Hepatocyte (in vitro differentiated cells): ENCODE results near the gene DEPDC5.

ENCODE experiments used
- EZH2phosphoT487 ChIP-seq: fragments of 200-600 bp; sonication (generic); IDR thresholded peaks from one replicate; pipeline ENCODE4 v1.6.1; 2018; ENCODE audit warnings: antibody characterized with exemption, mild to moderate bottlenecking, low read depth, moderate library complexity; ENCODE audit not compliant: unreplicated experiment, severe bottlenecking
- TF ChIP-seq, protein P1 (sequence below): fragments of 200-600 bp; sonication (generic); IDR thresholded peaks from 2 replicates; pipeline ENCODE4 v1.5.1; 2016; ENCODE audit warnings: antibody characterized with exemption, mild to moderate bottlenecking; ENCODE audit not compliant: poor library complexity

DNA sequence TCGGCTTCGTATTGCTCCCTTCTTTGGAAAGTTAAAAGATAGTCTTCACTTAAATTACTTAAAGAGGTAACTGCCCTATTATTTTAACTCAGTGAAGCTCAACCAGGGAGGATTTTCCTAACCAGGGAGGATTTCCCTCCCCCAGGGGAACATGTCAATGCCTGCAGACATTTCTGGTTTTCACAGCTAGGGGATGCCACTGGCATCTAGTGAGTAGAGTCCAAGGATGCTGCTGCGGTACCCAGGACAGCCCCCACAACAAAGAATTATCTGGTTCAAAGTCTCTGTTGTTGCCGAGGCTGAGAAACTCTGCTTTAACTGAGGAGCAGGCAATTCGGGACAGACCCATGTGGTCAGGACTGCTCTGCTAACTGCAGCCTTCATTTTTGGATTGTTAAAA lies 82.2 kb downstream of the DEPDC5 start:
- TF ChIP-seq, protein P1, sequence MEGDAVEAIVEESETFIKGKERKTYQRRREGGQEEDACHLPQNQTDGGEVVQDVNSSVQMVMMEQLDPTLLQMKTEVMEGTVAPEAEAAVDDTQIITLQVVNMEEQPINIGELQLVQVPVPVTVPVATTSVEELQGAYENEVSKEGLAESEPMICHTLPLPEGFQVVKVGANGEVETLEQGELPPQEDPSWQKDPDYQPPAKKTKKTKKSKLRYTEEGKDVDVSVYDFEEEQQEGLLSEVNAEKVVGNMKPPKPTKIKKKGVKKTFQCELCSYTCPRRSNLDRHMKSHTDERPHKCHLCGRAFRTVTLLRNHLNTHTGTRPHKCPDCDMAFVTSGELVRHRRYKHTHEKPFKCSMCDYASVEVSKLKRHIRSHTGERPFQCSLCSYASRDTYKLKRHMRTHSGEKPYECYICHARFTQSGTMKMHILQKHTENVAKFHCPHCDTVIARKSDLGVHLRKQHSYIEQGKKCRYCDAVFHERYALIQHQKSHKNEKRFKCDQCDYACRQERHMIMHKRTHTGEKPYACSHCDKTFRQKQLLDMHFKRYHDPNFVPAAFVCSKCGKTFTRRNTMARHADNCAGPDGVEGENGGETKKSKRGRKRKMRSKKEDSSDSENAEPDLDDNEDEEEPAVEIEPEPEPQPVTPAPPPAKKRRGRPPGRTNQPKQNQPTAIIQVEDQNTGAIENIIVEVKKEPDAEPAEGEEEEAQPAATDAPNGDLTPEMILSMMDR, result no peak
- no peak for TF ChIP-seq EZH2phosphoT487
